ENCODE measurements around the gene ASF1A. TPM values are rescaled to one million over a fixed set of nuclear protein-coding genes. Genes with fewer than 3 reads are reported as not detected.

Gene ASF1A
- total and polyA plus RNA-seq, 9 of the 15 experiments (the other 6 are each of a cell fraction or from before 2014, with no cell fraction given), result 31.5 to 45.3 (median 34.8) TPM

DNA sequence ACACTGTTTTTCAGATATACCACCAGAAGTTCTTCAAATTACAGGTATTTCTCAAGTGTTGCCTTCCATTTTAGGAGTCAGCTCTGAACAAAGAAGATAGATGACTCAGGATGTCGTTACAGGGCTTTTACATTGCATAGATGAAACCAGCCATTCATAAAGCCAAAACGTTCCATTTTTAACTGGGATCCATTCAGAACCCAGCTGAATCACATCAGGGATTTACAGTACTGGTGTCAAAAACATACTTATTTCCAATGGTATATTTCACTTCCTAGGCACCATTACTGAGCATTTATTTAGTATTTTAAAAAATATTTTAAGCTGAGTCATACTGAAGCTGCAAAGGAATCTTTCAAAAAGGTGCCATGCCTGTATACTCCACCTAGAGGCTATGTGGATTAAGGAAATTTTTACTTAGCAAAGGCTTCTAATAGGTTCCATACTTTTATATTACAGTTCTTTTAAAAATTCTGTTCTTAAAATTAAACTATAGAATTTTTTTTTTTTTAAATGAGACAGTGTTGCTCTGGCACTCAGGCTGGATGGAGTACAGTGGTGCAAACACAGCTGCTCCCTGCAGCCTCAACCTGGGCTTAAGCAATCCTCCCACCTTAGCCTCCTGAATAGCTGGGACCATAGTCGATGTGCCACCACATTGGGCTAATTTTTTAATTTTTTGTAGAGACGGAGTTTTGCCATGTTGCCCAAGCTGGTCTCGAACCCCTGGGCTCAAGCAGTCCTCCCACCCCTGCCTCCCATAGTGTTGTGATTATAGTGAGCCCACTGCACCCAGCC, 2.6 kb downstream of the ASF1A start (continued):
- TF ChIP-seq CREM (IDR thresholded peaks at IDR 0.05; ENCODE audit: low read depth), result no peak
- TF ChIP-seq RREB1 (CRISPR knock-in tag; IDR thresholded peaks at IDR 0.05), result no peak
- TF ChIP-seq LCOR (CRISPR knock-in tag; IDR thresholded peaks at IDR 0.05), result no peak
- no peak for TF ChIP-seq ZNF354B (CRISPR knock-in tag; IDR thresholded peaks at IDR 0.05)
- no peak for TF ChIP-seq BHLHE40 (IDR thresholded peaks at IDR 0.05; ENCODE audit: low read length)
- TF ChIP-seq XRCC4 (IDR thresholded peaks at IDR 0.05; ENCODE audit: extremely low read depth, insufficient read depth, insufficient read length), result no peak
- no peak for TF ChIP-seq ATF1 (CRISPR knock-in tag; IDR thresholded peaks at IDR 0.05)
- peak; percentile 20; the same call in 1 of the 2 replicates for TF ChIP-seq ATF1 (tag; IDR thresholded peaks at IDR 0.05)
- TF ChIP-seq, protein P1, sequence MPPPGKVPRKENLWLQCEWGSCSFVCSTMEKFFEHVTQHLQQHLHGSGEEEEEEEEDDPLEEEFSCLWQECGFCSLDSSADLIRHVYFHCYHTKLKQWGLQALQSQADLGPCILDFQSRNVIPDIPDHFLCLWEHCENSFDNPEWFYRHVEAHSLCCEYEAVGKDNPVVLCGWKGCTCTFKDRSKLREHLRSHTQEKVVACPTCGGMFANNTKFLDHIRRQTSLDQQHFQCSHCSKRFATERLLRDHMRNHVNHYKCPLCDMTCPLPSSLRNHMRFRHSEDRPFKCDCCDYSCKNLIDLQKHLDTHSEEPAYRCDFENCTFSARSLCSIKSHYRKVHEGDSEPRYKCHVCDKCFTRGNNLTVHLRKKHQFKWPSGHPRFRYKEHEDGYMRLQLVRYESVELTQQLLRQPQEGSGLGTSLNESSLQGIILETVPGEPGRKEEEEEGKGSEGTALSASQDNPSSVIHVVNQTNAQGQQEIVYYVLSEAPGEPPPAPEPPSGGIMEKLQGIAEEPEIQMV (tag; conservative IDR thresholded peaks at IDR 0.05; ENCODE audit: low read depth), result no peak
- TF ChIP-seq ZNF184 (CRISPR knock-in tag; IDR thresholded peaks at IDR 0.05), result no peak
- TF ChIP-seq U2AF2 (optimal IDR thresholded peaks at IDR 0.05; ENCODE audit: low read depth, low read length), result no peak
- no peak for TF ChIP-seq FUS (optimal IDR thresholded peaks at IDR 0.05; ENCODE audit: low read depth, low read length)
- TF ChIP-seq, protein P2, sequence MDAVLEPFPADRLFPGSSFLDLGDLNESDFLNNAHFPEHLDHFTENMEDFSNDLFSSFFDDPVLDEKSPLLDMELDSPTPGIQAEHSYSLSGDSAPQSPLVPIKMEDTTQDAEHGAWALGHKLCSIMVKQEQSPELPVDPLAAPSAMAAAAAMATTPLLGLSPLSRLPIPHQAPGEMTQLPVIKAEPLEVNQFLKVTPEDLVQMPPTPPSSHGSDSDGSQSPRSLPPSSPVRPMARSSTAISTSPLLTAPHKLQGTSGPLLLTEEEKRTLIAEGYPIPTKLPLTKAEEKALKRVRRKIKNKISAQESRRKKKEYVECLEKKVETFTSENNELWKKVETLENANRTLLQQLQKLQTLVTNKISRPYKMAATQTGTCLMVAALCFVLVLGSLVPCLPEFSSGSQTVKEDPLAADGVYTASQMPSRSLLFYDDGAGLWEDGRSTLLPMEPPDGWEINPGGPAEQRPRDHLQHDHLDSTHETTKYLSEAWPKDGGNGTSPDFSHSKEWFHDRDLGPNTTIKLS (IDR thresholded peaks at IDR 0.05; ENCODE audit: borderline replicate concordance, low read depth), result no peak; the same call in 1 of the 2 replicates
- TF ChIP-seq NFIX (CRISPR knock-in tag; IDR thresholded peaks at IDR 0.05; ENCODE audit: low read depth), result no peak
- no peak for TF ChIP-seq CREB1 (IDR thresholded peaks at IDR 0.05)
- TF ChIP-seq CREB1 (CRISPR knock-in tag; IDR thresholded peaks at IDR 0.05), result no peak
- TF ChIP-seq FOSL1 (tag; conservative IDR thresholded peaks at IDR 0.05), result peak; percentile 91
- no peak; the same call in 1 of the 2 replicates for TF ChIP-seq ZNF766 (CRISPR knock-in tag; conservative IDR thresholded peaks at IDR 0.05)
- TF ChIP-seq MECOM (CRISPR knock-in tag; IDR thresholded peaks at IDR 0.05), result no peak
- TF ChIP-seq MCM7 (IDR thresholded peaks at IDR 0.05), result no peak
